WTC11 (cell line): ENCODE data around the gene DMTF1.

ENCODE experiments used
- CBFB ChIP-seq: sonication (generic); formaldehyde crosslinking; IDR thresholded peaks from 2 replicates; pipeline ENCODE4 v1.8.1; 2022; ENCODE audit warnings: mild to moderate bottlenecking, low read depth, missing genetic modification reagents
- CTCF ChIP-seq: fragments of 200-600 bp; IDR thresholded peaks from 2 replicates; pipeline ENCODE4 v1.8.0; 2022; ENCODE audit warnings: antibody characterized with exemption
- MAX ChIP-seq: sonication (generic); formaldehyde crosslinking; IDR thresholded peaks from 2 replicates; pipeline ENCODE4 v1.8.0; 2022; ENCODE audit warnings: mild to moderate bottlenecking, missing genetic modification reagents
- SP1 ChIP-seq: sonication (generic); formaldehyde crosslinking; conservative IDR thresholded peaks from 2 replicates; pipeline ENCODE4 v1.8.1; 2022; ENCODE audit warnings: missing genetic modification reagents
- ZBTB21 ChIP-seq: sonication (generic); formaldehyde crosslinking; IDR thresholded peaks from 2 replicates; pipeline ENCODE4 v1.8.1; 2023; ENCODE audit warnings: mild to moderate bottlenecking, missing genetic modification reagents, borderline replicate concordance
- TF ChIP-seq, protein P1 (sequence below): sonication (generic); formaldehyde crosslinking; IDR thresholded peaks from 2 replicates; pipeline ENCODE4 v1.8.0; 2022; ENCODE audit warnings: mild to moderate bottlenecking, missing genetic modification reagents

- TF ChIP-seq CTCF (no peak), MAX (CRISPR knock-in tag) (no peak), ZBTB21 (CRISPR knock-in tag) (no peak), SP1 (CRISPR knock-in tag) (no peak), CBFB (CRISPR knock-in tag) (no peak)
- TF ChIP-seq, protein P1, sequence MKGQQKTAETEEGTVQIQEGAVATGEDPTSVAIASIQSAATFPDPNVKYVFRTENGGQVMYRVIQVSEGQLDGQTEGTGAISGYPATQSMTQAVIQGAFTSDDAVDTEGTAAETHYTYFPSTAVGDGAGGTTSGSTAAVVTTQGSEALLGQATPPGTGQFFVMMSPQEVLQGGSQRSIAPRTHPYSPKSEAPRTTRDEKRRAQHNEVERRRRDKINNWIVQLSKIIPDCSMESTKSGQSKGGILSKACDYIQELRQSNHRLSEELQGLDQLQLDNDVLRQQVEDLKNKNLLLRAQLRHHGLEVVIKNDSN (CRISPR knock-in tag) = no peak
Measured at GRCh38 chr7:87123105-87123504, 29.1 kb upstream of the DMTF1 start.
